Keratinocyte (primary cell): Measurements from ENCODE around the gene FADS3. TPM values are rescaled to one million over a fixed set of nuclear protein-coding genes. Genes with fewer than 3 reads are reported as not detected.

Experiments
- DNase-seq: peaks from one replicate; pipeline ENCODE4 v3.0.0-alpha.2; 2011; ENCODE audit warnings: low read depth, missing footprints, low spot score
- FAIRE-seq: peaks from 2 replicates; lab custom pipeline; 2011; peaks lifted over from hg19 to GRCh38; lab: Jason Lieb, UNC
- H2AFZ ChIP-seq: 2 replicates; pipeline ENCODE4 v1.6.0; 2012; ENCODE audit warnings: low read length, control low read depth, inconsistent platforms; ENCODE audit not compliant: control insufficient read depth
- H3K27ac ChIP-seq: 2 replicates; pipeline ENCODE4 v1.5.1; 2011; ENCODE audit warnings: low read length; ENCODE audit not compliant: control insufficient read depth, insufficient read depth
- H3K27me3 ChIP-seq: 3 replicates; pipeline ENCODE4 v1.6.0; 2011; ENCODE audit warnings: low read length; ENCODE audit not compliant: control insufficient read depth, insufficient read depth; ENCODE audit errors: extremely low read depth
- H3K36me3 ChIP-seq, 2 experiments: 2 replicates in 1 of 2; 3 replicates in 1 of 2; pipeline ENCODE4 v1.5.1; 2011; ENCODE audit warnings: low read length in 2 of 2, mild to moderate bottlenecking in 1 of 2; ENCODE audit not compliant: control insufficient read depth in 2 of 2, insufficient read depth in 2 of 2; ENCODE audit errors: extremely low read depth in 1 of 2
- H3K4me1 ChIP-seq: 3 replicates; pipeline ENCODE4 v1.5.1; 2011; ENCODE audit warnings: low read length; ENCODE audit not compliant: control insufficient read depth, insufficient read depth; ENCODE audit errors: extremely low read depth
- H3K4me2 ChIP-seq: 3 replicates; pipeline ENCODE4 v1.6.0; 2011; ENCODE audit warnings: low read depth, low read length; ENCODE audit not compliant: control insufficient read depth, insufficient read depth; ENCODE audit errors: extremely low read depth
- H3K4me3 ChIP-seq, 3 experiments: fragments of 200-600 bp in 1 of 3; sonication (generic) in 1 of 3; 2 replicates in 2 of 3; 3 replicates in 1 of 3; pipeline ENCODE4 v1.5.1; 2011 to 2016; ENCODE audit warnings: low read length in 3 of 3, mild to moderate bottlenecking in 3 of 3, control low read depth in 2 of 3, inconsistent platforms in 1 of 3, low read depth in 1 of 3, mixed read lengths in 1 of 3, mixed run types in 1 of 3, moderate library complexity in 1 of 3; ENCODE audit not compliant: control insufficient read depth in 2 of 3, insufficient read depth in 2 of 3; ENCODE audit errors: extremely low read depth in 1 of 3
- H3K79me2 ChIP-seq: 2 replicates; pipeline ENCODE4 v1.6.0; 2012; ENCODE audit warnings: low read length; ENCODE audit not compliant: control insufficient read depth, insufficient read depth
- H3K9ac ChIP-seq: 3 replicates; pipeline ENCODE4 v1.6.0; 2011; ENCODE audit warnings: low read length; ENCODE audit not compliant: control insufficient read depth, insufficient read depth; ENCODE audit errors: extremely low read depth
- H3K9me1 ChIP-seq: 3 replicates; pipeline ENCODE4 v1.6.0; 2011; ENCODE audit warnings: low read length; ENCODE audit not compliant: control insufficient read depth, insufficient read depth; ENCODE audit errors: extremely low read depth
- H3K9me3 ChIP-seq: 2 replicates; pipeline ENCODE4 v1.5.1; 2012; ENCODE audit warnings: low read depth, low read length; ENCODE audit not compliant: control insufficient read depth
- H4K20me1 ChIP-seq: 3 replicates; pipeline ENCODE4 v1.6.0; 2011; ENCODE audit warnings: low read length; ENCODE audit not compliant: control insufficient read depth, insufficient read depth; ENCODE audit errors: extremely low read depth
- CTCF ChIP-seq, 3 experiments: IDR thresholded peaks in 1 of 3; conservative IDR thresholded peaks in 1 of 3; optimal IDR thresholded peaks in 1 of 3; 2 replicates in 2 of 3; 3 replicates in 1 of 3; pipeline versions ENCODE3 to v1.5.1; 2011; ENCODE audit warnings: low read length in 3 of 3, mild to moderate bottlenecking in 3 of 3, moderate library complexity in 2 of 3, control low read depth in 1 of 3, inconsistent platforms in 1 of 3; ENCODE audit not compliant: insufficient read depth in 2 of 3; ENCODE audit errors: extremely low read depth in 1 of 3
- EZH2 ChIP-seq: IDR thresholded peaks from one replicate; pipeline ENCODE4 v1.6.1; 2012; ENCODE audit warnings: inconsistent platforms, mild to moderate bottlenecking, low read length, moderate library complexity
- dilution Hi-C: fragments of 300-500 bp; cut with MboI; formaldehyde crosslinking; loops from one replicate; pipeline ENCODE4 v1.7.0; 2020; ENCODE audit warnings: low sequenced_read_pairs; ENCODE audit not compliant: extremely low pct_ligation_motif_present
- polyA plus RNA-seq, 5 experiments: library from polyadenylated mRNA; depleted of rRNA in 3 of 5; stranded (reverse) in 3 of 5; stranded (forward) in 1 of 5; unstranded in 1 of 5; fragments of >200 nt; gene quantifications; 1 replicate in 1 of 5; 2 replicates in 3 of 5; 3 replicates in 1 of 5; pipeline versions ENCODE4 v1.2.1 to v1.2.3, GENCODE V29; 2011 to 2012; ENCODE audit warnings: missing spikeins in 2 of 5, low read depth in 1 of 5, low replicate concordance in 1 of 5

Gene FADS3
- polyA plus RNA-seq, 1 donor (not counting 4 experiments of a cell fraction or from before 2014, with no cell fraction given): 33.9 TPM

- H3K4me2 ChIP-seq: no peak overlapping the region
- peaks cover 6% of the 10 kb centered on the region for H3K27me3 ChIP-seq
- H2AFZ ChIP-seq: no peak overlapping the region
- no peak overlapping the region for H3K27ac ChIP-seq
- no peaks in the 10 kb centered on the region for H3K9me1 ChIP-seq
- dilution Hi-C loops: loop anchor here (25.0 kb wide), 1 partner anchor 185 kb away; no protein-coding TSS in a partner anchor
- H3K4me3 ChIP-seq: no peak overlapping the region
- no peaks in the 10 kb centered on the region for H3K36me3 ChIP-seq
- H3K9ac ChIP-seq: no peak overlapping the region
- H3K4me1 ChIP-seq: no peaks in the 10 kb centered on the region
- H4K20me1 ChIP-seq: no peaks in the 10 kb centered on the region
- no peaks in the 10 kb centered on the region for H3K79me2 ChIP-seq
- no peak for FAIRE-seq
- TF ChIP-seq EZH2 (no peak), CTCF (optimal IDR thresholded peaks at IDR 0.05 in 1 of 3, IDR thresholded peaks at IDR 0.05 in 1 of 3, conservative IDR thresholded peaks at IDR 0.05 in 1 of 3; ENCODE audit: extremely low read depth in 1 of 3, insufficient read depth in 2 of 3, low read length in 3 of 3) (no peak)
- H3K9me3 ChIP-seq: no peaks in the 10 kb centered on the region
- DNase-seq: no peak
Measured at GRCh38 chr11:61902313-61902712, 11.0 kb upstream of the FADS3 start.

- H3K9me1 ChIP-seq: no peaks in the 10 kb centered on the region
- H3K4me3 ChIP-seq: no peak overlapping the region
- DNase-seq: no peak
- no peaks in the 10 kb centered on the region for H3K79me2 ChIP-seq
- H2AFZ ChIP-seq: no peak overlapping the region
- no peak for TF ChIP-seq EZH2
- TF ChIP-seq CTCF (optimal IDR thresholded peaks at IDR 0.05 in 1 of 3, IDR thresholded peaks at IDR 0.05 in 1 of 3, conservative IDR thresholded peaks at IDR 0.05 in 1 of 3; ENCODE audit: extremely low read depth in 1 of 3, insufficient read depth in 2 of 3, low read length in 3 of 3): no peak
- dilution Hi-C loops: loop anchor here (25.0 kb wide), 1 partner anchor 186 kb away; no protein-coding TSS in a partner anchor
- H4K20me1 ChIP-seq: no peaks in the 10 kb centered on the region
- no peak overlapping the region for H3K9ac ChIP-seq
- peaks cover 6% of the 10 kb centered on the region for H3K27me3 ChIP-seq
- H3K27ac ChIP-seq: no peak overlapping the region
- no peaks in the 10 kb centered on the region for H3K9me3 ChIP-seq
- no peak overlapping the region for H3K4me2 ChIP-seq
- H3K4me1 ChIP-seq: no peaks in the 10 kb centered on the region
- no peak for FAIRE-seq
- no peaks in the 10 kb centered on the region for H3K36me3 ChIP-seq
Measured at GRCh38 chr11:61901397-61901796, 10.1 kb upstream of the FADS3 start.
